HG02870 (cell line): ENCODE results near the gene VSTM2B.

ENCODE experiments used
- ATAC-seq: cut with Tn5 transposase; IDR thresholded peaks from one replicate; pipeline ENCODE4 v1.9.1; 2021; ENCODE audit warnings: mild to moderate bottlenecking, moderate library complexity; ENCODE audit not compliant: unreplicated experiment

The VSTM2B gene

GRCh38 chr19:29515233-29515619, 10.6 kb upstream of the VSTM2B start:
- no peak for ATAC-seq

GRCh38 chr19:29515706-29516357, 10.0 kb upstream of the VSTM2B start:
- no peak for ATAC-seq

- ATAC-seq: no peak
Measured at GRCh38 chr19:29516358-29516725, 9.5 kb upstream of the VSTM2B start.

- no peak for ATAC-seq
Measured at GRCh38 chr19:29516821-29517395, 8.9 kb upstream of the VSTM2B start.

- ATAC-seq: no peak
Measured at GRCh38 chr19:29517412-29517811, 8.4 kb upstream of the VSTM2B start.

- no peak for ATAC-seq
Measured at GRCh38 chr19:29517946-29518345, 7.8 kb upstream of the VSTM2B start.

- ATAC-seq: no peak
Measured at GRCh38 chr19:29519146-29519545, 6.6 kb upstream of the VSTM2B start.

GRCh38 chr19:29519931-29520330, 5.9 kb upstream of the VSTM2B start:
- no peak for ATAC-seq

GRCh38 chr19:29520390-29520789, 5.4 kb upstream of the VSTM2B start:
- no peak for ATAC-seq

GRCh38 chr19:29521291-29522075, 4.3 kb upstream of the VSTM2B start:
- ATAC-seq: no peak

GRCh38 chr19:29523568-29523967, 2.2 kb upstream of the VSTM2B start:
- no peak for ATAC-seq

GRCh38 chr19:29524201-29524911, 1.4 kb upstream of the VSTM2B start:
- no peak for ATAC-seq

GRCh38 chr19:29524912-29525831, 622 bp upstream of the VSTM2B start:
- ATAC-seq: no peak

GRCh38 chr19:29526730-29527499, 1.1 kb downstream of the VSTM2B start:
- no peak for ATAC-seq

- ATAC-seq: no peak
Measured at GRCh38 chr19:29527500-29528328, 1.9 kb downstream of the VSTM2B start.

GRCh38 chr19:29528350-29528945, 2.7 kb downstream of the VSTM2B start:
- ATAC-seq: peak; percentile 82

GRCh38 chr19:29528946-29529645, 3.3 kb downstream of the VSTM2B start:
- no peak for ATAC-seq
